CD4-positive, alpha-beta T cell treated with Interleukin-1 beta for 1 hour (primary cell): Measurements from ENCODE around the gene PUS10.
"Not testable (repeated sequence)": the region's sequence is repeated elsewhere in the genome, so short reads cannot be mapped to it uniquely, and the experiment has no call there.

Experiments used
- DNase-seq, 2 donors: peaks; one replicate each; pipeline ENCODE4 v3.0.0-alpha.2; 2020 to 2022

Gene PUS10

DNA sequence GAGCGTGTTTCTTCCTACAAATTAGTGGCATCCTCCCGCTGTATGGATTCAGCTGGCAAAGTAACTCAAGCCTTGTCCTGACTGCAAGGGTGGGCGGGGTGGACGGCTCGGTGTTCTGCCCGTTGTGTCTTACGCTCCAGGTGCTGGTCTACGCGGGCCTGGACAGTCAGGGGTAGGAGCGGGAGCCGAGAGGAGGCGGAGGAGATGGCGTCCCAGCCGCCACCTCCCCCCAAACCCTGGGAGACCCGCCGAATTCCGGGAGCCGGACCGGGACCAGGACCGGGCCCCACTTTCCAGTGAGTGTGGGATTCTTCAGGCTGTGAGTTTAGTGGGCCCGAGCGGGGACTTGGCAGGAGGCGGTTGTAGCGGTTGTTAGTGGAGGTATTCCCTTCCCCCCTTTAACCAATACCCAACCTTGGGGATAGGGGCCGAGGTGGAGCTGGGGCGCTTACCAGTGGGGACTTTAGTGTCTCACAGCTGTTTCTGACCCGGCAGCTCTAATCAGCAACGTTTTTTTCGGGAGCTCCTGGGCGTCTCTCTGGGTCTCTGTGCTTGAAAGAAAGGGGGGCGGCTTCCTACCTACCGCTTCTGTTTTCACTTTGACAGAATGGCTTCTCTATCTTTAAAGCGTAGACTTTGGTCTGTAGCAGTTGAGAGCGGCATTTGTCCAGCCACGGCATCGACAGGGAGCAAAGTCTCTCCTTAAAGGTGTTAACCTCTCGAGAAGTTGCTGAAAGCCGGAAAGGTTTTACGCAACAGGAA is at the start of gene PUS10, which contains the start of gene PEX13:
TSS of gene PUS10 (minus strand) at position 700 of the 762 bp plus-strand sequence. CDS start 6,365 bp downstream, outside the sequence.
TSS of gene PEX13 (plus strand) at position 165 of the 762 bp plus-strand sequence. CDS start at position 205, 40 bp downstream.
- peak; percentile 39 to 49 for DNase-seq

DNA sequence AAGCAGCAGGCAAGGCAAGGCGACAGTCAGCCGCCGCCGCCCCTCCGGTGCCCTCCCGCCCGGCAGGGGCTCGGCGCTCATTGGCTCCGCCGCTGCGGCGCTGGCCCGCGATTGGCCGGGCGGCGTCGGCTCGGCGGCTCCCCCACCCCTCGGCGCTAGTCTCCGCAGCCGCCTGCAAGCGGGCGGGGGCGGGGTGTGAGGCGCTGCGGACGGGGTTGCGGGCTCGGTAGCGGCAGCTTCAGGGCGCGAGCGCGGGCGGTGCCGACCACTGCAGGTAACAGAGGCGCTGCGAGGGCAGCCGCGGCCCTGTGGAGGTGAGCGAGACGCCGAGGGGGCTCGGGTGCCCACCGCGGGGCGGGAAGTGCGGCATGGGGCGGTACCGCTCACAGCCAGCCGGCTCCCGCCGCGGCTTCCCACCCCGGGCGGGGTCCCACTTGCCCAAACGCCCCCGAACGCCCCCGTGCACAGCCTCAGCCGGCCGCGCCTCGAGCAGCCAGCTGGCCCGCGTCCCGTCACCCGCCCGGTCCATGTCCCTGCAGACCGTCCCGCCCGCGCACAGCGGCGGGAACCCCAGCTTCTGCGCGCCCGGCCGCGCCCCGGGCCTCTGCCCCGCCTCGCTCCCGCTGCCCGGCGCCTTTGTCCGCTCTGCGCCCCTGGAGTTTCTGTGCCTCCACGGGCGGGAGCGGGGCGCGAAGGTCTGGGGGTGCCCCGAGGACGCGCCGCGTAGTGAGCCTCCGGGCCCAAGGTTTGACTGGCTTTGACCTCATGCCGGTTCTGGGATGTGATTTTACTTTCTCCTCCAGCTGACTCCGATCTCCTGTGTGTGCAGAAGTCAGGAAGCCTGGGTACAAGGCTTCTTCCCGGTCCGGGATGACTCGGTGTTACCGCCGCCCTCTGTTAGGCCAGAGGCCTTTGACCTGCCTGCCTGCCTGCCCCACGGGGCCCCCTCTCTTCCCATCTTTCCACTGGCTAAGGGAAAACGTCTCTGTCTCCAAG is 48.0 kb upstream of the PUS10 start, which contains the start of gene SANBR:
TSS of gene SANBR (plus strand) at position 158 of the 996 bp plus-strand sequence. CDS start 4,480 bp downstream, outside the sequence.
- DNase-seq: peak; percentile 84 to 86

DNA sequence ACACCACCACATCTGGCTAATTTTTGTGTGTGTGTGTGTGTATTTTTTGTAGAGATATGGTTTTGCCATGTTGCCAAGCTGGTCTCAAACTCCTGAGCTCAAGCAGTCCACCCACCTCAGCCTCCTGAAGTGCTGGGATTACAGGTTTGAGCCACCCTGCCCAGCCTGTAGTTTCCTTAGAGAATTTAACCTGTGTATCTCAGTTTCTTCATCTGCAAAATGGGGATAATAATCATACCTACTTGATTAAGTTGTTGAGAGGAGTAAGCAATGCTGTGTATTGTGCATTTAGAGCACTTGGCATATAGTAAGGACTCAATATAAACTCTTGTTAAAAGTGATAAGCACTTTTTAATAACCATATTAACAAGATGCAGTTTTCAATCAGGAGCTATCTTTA is 41.3 kb upstream of the PUS10 start:
- no peak for DNase-seq

DNA sequence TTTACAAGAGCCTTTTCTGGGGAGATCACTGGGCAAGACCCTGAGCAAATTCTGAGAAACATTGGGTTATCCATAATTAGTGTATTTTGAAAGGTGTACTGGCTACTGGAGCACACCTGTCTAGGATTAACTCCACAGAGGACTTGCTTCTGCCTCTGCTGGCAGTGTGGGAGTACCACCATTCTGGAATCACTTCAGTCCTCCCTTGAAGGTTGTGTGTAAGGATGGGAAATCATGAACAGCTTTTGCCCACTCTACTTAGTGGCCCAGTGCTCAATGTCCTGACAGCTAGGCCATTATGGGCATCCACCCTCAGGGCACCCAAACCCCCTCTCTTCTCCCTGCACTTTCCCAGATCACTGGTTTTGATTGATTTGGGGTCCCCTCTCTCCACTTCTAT is 39.5 kb upstream of the PUS10 start:
- no peak for DNase-seq

- no peak for DNase-seq
These were observed 37.5 kb upstream of the PUS10 start for GRCh38 chr2:61055557-61055956.

DNA sequence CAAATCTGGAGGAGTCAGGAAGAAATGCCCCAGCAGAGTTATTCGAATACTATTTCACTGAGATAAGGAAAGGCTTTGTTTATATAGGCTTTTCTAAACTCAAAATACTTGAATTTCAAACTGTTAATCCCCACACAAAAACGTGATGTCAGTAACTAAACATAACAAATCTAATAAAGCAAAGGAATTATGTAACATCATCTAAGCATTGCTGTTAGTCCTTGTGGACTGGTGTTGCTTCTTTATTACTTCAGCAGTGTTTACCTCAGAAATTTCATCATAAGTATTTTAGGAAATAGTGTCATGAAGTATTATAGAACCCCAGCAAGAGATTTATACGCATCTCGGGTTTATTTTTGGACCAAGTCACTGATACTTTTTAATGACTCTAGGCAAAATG is 27.9 kb upstream of the PUS10 start:
- no peak for DNase-seq

GRCh38 chr2:61045226-61045625 is 27.2 kb upstream of the PUS10 start:
- no peak for DNase-seq

DNA sequence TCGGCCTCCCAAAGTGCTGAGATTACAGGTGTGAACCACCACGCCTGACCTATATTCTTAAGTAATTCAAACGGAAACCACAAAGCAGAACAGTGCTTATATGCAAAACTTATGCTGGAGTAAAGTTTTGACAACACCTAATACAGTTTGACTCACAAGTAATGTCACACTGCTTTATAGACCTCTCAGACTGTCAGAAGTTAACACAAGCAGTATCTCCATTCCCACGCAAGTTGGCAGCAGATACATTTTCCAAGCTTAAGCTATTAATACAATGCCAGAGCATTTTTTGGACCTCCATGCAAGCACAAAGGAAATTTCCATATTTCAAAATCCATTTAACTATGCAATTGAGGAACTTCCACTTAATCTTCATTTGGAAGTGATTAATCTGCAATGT is 26.6 kb upstream of the PUS10 start:
- no peak for DNase-seq

DNA sequence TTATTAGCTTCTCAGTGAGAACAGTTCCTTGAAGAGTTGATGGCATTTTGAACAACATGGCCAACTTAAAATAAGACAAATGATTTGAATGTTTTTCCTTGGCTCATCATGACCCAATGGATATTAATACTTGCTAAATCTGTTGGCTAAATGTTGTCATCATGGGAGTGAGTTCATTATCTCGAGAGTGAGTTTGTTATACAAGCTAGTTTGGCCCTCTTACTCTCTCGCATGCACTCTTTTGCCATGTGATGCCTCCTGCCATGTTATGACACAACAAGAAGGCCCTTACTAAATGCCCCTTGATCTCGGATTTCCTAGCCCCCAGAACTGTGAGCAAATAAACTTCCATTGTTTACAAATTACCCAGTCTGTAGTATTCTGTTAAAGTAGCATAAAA is 24.8 kb upstream of the PUS10 start:
- DNase-seq: no peak

- DNase-seq: not testable (repeated sequence)
These were observed 18.6 kb upstream of the PUS10 start for GRCh38 chr2:61036643-61037042.

DNA sequence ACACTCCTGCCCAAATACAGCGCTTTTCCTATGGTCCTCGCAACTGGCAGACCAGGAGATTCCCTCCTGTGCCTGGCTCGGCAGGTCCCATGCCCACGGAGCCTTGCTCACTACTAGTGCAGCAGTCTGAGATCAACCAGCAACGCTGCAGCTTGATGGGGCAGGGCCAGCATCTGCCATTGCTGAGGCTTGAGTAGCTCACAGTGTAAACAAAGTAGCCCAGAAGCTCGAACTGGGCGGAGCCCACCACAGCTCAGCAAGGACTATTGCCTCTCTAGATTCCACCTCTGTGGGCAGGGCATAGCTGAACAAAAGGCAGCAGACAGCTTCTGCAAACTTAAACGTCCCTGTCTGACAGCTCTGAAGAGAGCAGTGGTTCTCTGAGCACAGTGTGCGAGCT is 16.5 kb upstream of the PUS10 start:
- DNase-seq: not testable (repeated sequence)

DNA sequence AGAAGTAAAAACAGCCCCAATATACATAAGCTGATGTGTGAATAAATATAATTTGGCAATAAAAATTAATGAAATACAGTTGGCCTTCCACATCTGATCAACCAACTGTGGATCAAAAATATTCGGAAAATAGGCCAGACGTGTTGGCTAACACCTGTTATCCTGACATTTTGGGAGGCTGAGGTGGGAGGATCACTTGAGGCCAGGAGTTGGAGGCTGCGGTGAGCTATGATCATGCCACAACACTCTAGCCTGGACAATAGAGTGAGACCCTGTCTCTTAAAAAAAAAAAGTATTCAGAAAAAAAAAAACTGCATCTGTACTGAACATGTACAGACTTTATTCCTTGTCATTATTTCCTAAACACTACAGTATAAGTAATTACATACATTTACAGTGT is 11.5 kb upstream of the PUS10 start:
- no peak for DNase-seq

- no peak for DNase-seq
These were observed 5.6 kb upstream of the PUS10 start for GRCh38 chr2:61023670-61024069.

DNA sequence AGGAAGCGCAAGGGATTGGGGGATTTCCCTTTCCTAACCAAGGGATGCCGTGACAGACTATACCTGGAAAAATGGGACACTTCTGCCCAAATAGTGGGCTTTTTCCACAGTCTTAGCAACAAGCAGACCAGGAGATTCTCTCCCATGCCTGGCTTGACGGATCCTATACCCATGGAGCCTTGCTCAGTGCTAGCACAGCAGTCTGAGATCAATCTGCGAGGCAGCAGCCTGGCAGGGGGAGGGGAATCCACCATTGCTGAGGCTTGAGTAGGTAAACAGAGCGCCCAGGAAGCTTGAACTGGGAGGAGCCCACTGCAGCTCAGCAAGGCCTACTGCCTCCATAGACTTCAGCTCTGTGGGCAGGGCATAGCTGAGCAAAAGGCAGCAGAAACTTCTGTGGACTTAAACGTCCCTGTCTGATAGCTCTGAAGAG is 3.2 kb upstream of the PUS10 start:
- DNase-seq: no peak

- DNase-seq: no peak
These were observed 743 bp upstream of the PUS10 start for GRCh38 chr2:61018798-61019197.

GRCh38 chr2:61018318-61018755 is 282 bp upstream of the PUS10 start:
- DNase-seq: no peak

GRCh38 chr2:61017003-61017555 is 976 bp downstream of the PUS10 start:
- peak; percentile 54 to 72 for DNase-seq

GRCh38 chr2:61016392-61017002 is 1.6 kb downstream of the PUS10 start:
- DNase-seq: no peak

GRCh38 chr2:61015976-61016375 is 2.1 kb downstream of the PUS10 start:
- no peak for DNase-seq

- DNase-seq: no peak
These were observed 3.3 kb downstream of the PUS10 start for GRCh38 chr2:61014763-61015162.

DNA sequence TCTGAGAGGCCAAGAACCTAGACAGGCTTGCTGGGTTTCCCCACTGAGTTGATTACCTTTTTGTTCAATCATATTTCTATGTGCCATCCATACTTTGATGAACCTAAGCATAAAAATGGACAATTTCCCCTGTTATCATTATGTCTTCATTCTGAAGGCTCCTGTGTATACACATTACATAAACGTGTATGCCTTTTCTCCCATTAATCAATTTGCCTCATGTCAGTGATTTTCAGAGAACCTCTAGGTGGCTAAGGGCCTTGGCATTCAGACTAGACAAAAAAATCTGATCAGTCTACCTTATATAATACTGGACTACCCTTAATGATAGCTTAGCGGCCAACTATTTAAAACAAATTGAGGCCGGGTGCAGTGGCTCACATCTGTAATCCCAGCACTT is 4.7 kb downstream of the PUS10 start:
- DNase-seq: no peak

DNA sequence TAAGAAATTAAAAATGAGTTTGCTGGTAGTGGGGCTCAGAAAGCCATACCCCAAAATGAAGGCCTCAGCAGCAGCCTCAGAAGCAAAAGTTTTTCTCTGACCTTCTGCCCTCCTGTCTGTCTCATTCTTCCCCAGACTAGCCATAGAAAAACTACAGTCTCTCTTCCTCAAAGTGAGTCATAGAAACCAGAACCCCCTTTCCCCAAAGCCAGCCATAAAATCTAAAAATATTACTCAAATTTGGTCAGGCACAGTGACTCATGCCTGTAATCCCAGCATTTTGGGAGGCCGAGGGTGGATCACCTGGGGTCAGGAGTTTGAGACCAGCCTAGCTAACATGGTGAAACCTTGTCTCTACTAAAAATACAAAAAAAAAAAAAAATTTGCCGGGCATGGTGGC is 5.8 kb downstream of the PUS10 start:
- peak in 1 of 2 donors; percentile 20 for DNase-seq

GRCh38 chr2:61011678-61012077 is 6.4 kb downstream of the PUS10 start:
- no peak for DNase-seq
